Activated T-cell treated with anti-CD3 and anti-CD28 coated beads for 24 hours (primary cell): ENCODE data around the gene LHPP.

Source experiments
- DNase-seq: peaks from one replicate; pipeline ENCODE4 v3.0.0-alpha.2; 2020; ENCODE audit warnings: low read depth

Gene LHPP

GRCh38 chr10:124470544-124471434, 9.2 kb downstream of the LHPP start:
- no peak for DNase-seq

- no peak for DNase-seq
These were observed 10.4 kb downstream of the LHPP start for GRCh38 chr10:124472071-124472470.

GRCh38 chr10:124473070-124473469, 11.4 kb downstream of the LHPP start:
- no peak for DNase-seq

GRCh38 chr10:124474514-124475070, 13.0 kb downstream of the LHPP start:
- no peak for DNase-seq

- DNase-seq, result no peak
These were observed 14.6 kb downstream of the LHPP start for GRCh38 chr10:124476043-124476725.

GRCh38 chr10:124477614-124478363, 16.2 kb downstream of the LHPP start:
- DNase-seq, result no peak

GRCh38 chr10:124478515-124478914, 16.9 kb downstream of the LHPP start:
- no peak for DNase-seq

- no peak for DNase-seq
These were observed 19.2 kb downstream of the LHPP start for GRCh38 chr10:124480860-124481259.

GRCh38 chr10:124481717-124482116, 20.1 kb downstream of the LHPP start:
- no peak for DNase-seq

GRCh38 chr10:124482236-124482800, 20.7 kb downstream of the LHPP start:
- no peak for DNase-seq

- no peak for DNase-seq
These were observed 21.3 kb downstream of the LHPP start for GRCh38 chr10:124482876-124483275.

- no peak for DNase-seq
These were observed 22.4 kb downstream of the LHPP start for GRCh38 chr10:124484031-124484430.

- DNase-seq, result no peak
These were observed 23.0 kb downstream of the LHPP start for GRCh38 chr10:124484661-124485060.

GRCh38 chr10:124486635-124487034, 25.0 kb downstream of the LHPP start:
- DNase-seq, result no peak

- no peak for DNase-seq
These were observed 29.5 kb downstream of the LHPP start for GRCh38 chr10:124491105-124491504.

GRCh38 chr10:124492266-124492665, 30.6 kb downstream of the LHPP start:
- no peak for DNase-seq

GRCh38 chr10:124493214-124493882, 31.7 kb downstream of the LHPP start:
- DNase-seq, result no peak

- DNase-seq, result no peak
These were observed 32.6 kb downstream of the LHPP start for GRCh38 chr10:124494046-124494807.

- DNase-seq, result no peak
These were observed 33.5 kb downstream of the LHPP start for GRCh38 chr10:124495162-124495561.

- no peak for DNase-seq
These were observed 34.1 kb downstream of the LHPP start for GRCh38 chr10:124495725-124496124.

- no peak for DNase-seq
These were observed 34.5 kb downstream of the LHPP start for GRCh38 chr10:124496150-124496549.
